SK-N-SH treated with all-trans-retinoic acid at 6 μM for 48 hours (cell line): ENCODE data around the gene C4orf36.

Experiments
- ARNTL ChIP-seq: fragments of 450-650 bp; formaldehyde crosslinking; IDR thresholded peaks from 2 replicates; pipeline ENCODE4 v1.5.0; 2020; ENCODE audit warnings: low read depth, mild to moderate bottlenecking, moderate library complexity, borderline replicate concordance
- CSDC2 ChIP-seq: fragments of 250-450 bp; sonication (Bioruptor Pico); IDR thresholded peaks from 2 replicates; pipeline ENCODE4 v1.5.0; 2020; ENCODE audit warnings: mild to moderate bottlenecking, moderate library complexity
- OSR1 ChIP-seq: fragments of 250-450 bp; sonication (Bioruptor Pico); IDR thresholded peaks from 2 replicates; pipeline ENCODE4 v1.8.0; 2022; ENCODE audit warnings: moderate library complexity, mild to moderate bottlenecking, inconsistent platforms
- PPARA ChIP-seq: fragments of 250-450 bp; sonication (Bioruptor Pico); IDR thresholded peaks from 2 replicates; pipeline ENCODE4 v1.5.0; 2020; ENCODE audit warnings: mild to moderate bottlenecking, borderline replicate concordance
- RARB ChIP-seq: fragments of 250-450 bp; sonication (Bioruptor Pico); IDR thresholded peaks from 2 replicates; pipeline ENCODE4 v1.8.0; 2021; ENCODE audit warnings: mild to moderate bottlenecking, moderate library complexity
- SNAI2 ChIP-seq: fragments of 250-450 bp; sonication (Bioruptor Pico); IDR thresholded peaks from 2 replicates; pipeline ENCODE4 v1.5.0; 2020; ENCODE audit warnings: mild to moderate bottlenecking, moderate library complexity
- TCF4 ChIP-seq: fragments of 250-450 bp; sonication (Bioruptor Pico); IDR thresholded peaks from 2 replicates; pipeline ENCODE4 v1.8.0; 2021; ENCODE audit warnings: mild to moderate bottlenecking, moderate library complexity, borderline replicate concordance
- ZFP30 ChIP-seq: fragments of 450-650 bp; formaldehyde crosslinking; IDR thresholded peaks from 2 replicates; pipeline ENCODE4 v1.5.0; 2022; ENCODE audit warnings: mild to moderate bottlenecking, moderate library complexity
- TF ChIP-seq, protein P1 (sequence below): fragments of 250-450 bp; sonication (Bioruptor Pico); IDR thresholded peaks from 2 replicates; pipeline ENCODE4 v1.5.1; 2020; ENCODE audit warnings: low read depth, mild to moderate bottlenecking, moderate library complexity
- TF ChIP-seq, protein P2 (sequence below): fragments of 250-450 bp; sonication (Bioruptor Pico); IDR thresholded peaks from 2 replicates; pipeline ENCODE4 v1.5.1; 2021; ENCODE audit warnings: mild to moderate bottlenecking, moderate library complexity
- TF ChIP-seq, protein P3 (sequence below): fragments of 250-450 bp; sonication (Bioruptor Pico); IDR thresholded peaks from 2 replicates; pipeline ENCODE4 v1.8.0; 2020; ENCODE audit warnings: mild to moderate bottlenecking, moderate library complexity, borderline replicate concordance

DNA sequence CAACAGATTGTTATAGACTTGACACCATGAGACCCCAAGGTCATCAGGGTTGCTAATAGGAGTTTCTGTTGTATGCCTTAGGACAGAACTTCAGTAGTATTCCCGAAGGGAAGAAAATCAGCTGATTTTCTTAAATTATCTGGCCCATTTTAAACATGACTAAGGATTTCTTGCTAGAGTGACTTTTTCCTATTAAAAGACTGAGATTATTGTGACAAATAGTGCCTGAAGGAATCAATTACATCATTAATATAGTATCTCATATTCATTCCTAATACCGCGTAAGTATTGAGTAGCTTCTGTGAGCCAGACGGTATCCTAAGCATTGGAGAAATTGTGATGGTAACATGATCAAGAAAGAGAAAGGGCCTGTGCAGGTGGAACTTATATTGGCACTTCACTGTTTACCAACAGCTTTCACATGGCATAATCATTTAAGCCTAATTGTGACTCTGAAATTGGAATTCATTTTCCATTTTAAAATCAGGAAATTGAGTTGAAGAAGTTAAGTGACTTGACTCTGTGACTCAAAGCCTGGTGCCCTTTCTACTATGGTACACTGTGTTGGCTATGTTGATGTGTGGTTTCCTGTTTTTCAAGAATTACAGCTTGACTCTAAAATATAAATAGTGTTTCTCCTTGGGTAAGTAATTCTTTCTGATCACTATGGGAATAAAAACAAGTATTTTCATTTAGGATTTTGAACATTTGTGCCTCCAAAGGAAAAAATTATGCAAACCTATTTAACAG is 46.7 kb upstream of the C4orf36 start:
- TF ChIP-seq, protein P1, sequence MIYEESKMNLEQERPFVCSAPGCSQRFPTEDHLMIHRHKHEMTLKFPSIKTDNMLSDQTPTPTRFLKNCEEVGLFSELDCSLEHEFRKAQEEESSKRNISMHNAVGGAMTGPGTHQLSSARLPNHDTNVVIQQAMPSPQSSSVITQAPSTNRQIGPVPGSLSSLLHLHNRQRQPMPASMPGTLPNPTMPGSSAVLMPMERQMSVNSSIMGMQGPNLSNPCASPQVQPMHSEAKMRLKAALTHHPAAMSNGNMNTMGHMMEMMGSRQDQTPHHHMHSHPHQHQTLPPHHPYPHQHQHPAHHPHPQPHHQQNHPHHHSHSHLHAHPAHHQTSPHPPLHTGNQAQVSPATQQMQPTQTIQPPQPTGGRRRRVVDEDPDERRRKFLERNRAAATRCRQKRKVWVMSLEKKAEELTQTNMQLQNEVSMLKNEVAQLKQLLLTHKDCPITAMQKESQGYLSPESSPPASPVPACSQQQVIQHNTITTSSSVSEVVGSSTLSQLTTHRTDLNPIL: no peak
- TF ChIP-seq TCF4 (CRISPR knock-in tag) (no peak), PPARA (CRISPR knock-in tag) (no peak), CSDC2 (CRISPR knock-in tag) (no peak), SNAI2 (no peak), ARNTL (CRISPR knock-in tag) (no peak), RARB (CRISPR knock-in tag) (no peak), ZFP30 (no peak), OSR1 (CRISPR knock-in tag) (no peak)
- TF ChIP-seq, protein P2, sequence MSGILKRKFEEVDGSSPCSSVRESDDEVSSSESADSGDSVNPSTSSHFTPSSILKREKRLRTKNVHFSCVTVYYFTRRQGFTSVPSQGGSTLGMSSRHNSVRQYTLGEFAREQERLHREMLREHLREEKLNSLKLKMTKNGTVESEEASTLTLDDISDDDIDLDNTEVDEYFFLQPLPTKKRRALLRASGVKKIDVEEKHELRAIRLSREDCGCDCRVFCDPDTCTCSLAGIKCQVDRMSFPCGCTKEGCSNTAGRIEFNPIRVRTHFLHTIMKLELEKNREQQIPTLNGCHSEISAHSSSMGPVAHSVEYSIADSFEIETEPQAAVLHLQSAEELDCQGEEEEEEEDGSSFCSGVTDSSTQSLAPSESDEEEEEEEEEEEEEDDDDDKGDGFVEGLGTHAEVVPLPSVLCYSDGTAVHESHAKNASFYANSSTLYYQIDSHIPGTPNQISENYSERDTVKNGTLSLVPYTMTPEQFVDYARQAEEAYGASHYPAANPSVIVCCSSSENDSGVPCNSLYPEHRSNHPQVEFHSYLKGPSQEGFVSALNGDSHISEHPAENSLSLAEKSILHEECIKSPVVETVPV (CRISPR knock-in tag): no peak
- TF ChIP-seq, protein P3, sequence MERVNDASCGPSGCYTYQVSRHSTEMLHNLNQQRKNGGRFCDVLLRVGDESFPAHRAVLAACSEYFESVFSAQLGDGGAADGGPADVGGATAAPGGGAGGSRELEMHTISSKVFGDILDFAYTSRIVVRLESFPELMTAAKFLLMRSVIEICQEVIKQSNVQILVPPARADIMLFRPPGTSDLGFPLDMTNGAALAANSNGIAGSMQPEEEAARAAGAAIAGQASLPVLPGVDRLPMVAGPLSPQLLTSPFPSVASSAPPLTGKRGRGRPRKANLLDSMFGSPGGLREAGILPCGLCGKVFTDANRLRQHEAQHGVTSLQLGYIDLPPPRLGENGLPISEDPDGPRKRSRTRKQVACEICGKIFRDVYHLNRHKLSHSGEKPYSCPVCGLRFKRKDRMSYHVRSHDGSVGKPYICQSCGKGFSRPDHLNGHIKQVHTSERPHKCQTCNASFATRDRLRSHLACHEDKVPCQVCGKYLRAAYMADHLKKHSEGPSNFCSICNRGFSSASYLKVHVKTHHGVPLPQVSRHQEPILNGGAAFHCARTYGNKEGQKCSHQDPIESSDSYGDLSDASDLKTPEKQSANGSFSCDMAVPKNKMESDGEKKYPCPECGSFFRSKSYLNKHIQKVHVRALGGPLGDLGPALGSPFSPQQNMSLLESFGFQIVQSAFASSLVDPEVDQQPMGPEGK: no peak
